HepG2 (cell line): ENCODE measurements around the gene LYRM4. TPM values are rescaled to one million over a fixed set of nuclear protein-coding genes. Genes with fewer than 3 reads are reported as not detected.

ENCODE experiments used
- KDM4B ChIP-seq: sonication (generic); formaldehyde crosslinking; IDR thresholded peaks from 2 replicates; pipeline ENCODE4 v1.4.0; 2020; ENCODE audit warnings: missing genetic modification reagents
- RARG ChIP-seq: sonication (generic); formaldehyde crosslinking; IDR thresholded peaks from 2 replicates; pipeline ENCODE4 v1.4.0; 2020; ENCODE audit warnings: low read depth, mild to moderate bottlenecking, missing genetic modification reagents
- SMYD3 ChIP-seq: sonication (generic); formaldehyde crosslinking; IDR thresholded peaks from 2 replicates; pipeline ENCODE4 v1.8.1; 2023; ENCODE audit warnings: mild to moderate bottlenecking, missing genetic modification reagents
- TP53 ChIP-seq: sonication (generic); formaldehyde crosslinking; conservative IDR thresholded peaks from 2 replicates; pipeline ENCODE4 v1.4.0; 2020; ENCODE audit warnings: missing genetic modification reagents
- ZNF34 ChIP-seq: sonication (generic); formaldehyde crosslinking; IDR thresholded peaks from 2 replicates; pipeline ENCODE4 v1.4.0; 2020; ENCODE audit warnings: mild to moderate bottlenecking, missing genetic modification reagents, borderline replicate concordance
- polyA plus RNA-seq, 8 experiments: library from polyadenylated mRNA; depleted of rRNA in 3 of 8; stranded (reverse) in 7 of 8; unstranded in 1 of 8; fragments of >200 nt; fragmentation: Illumina TruSeq in 4 of 8; extraction: Trizol in 4 of 8; gene quantifications; 2 replicates each; pipeline versions ENCODE4 v1.2.1 to v1.2.3, GENCODE V29; 2011 to 2016; ENCODE audit warnings: low read depth in 4 of 8, missing spikeins in 1 of 8, mixed read lengths in 1 of 8; ENCODE audit not compliant: insufficient read depth in 1 of 8
- total RNA-seq, 5 experiments: library from RNA; depleted of rRNA; stranded (reverse); fragments of >200 nt; fragmentation: Illumina TruSeq; extraction: Trizol; gene quantifications; 2 replicates each; pipeline ENCODE4 v1.2.3, GENCODE V29; 2016; ENCODE audit warnings: low read depth in 1 of 5
- TF ChIP-seq, protein P1 (sequence below): sonication (generic); formaldehyde crosslinking; IDR thresholded peaks from 2 replicates; pipeline ENCODE4 v1.4.0; 2020; ENCODE audit warnings: mild to moderate bottlenecking, missing genetic modification reagents, borderline replicate concordance
- TF ChIP-seq, protein P2 (sequence below): sonication (generic); formaldehyde crosslinking; IDR thresholded peaks from 2 replicates; pipeline ENCODE4 v1.4.0; 2020; ENCODE audit warnings: missing genetic modification reagents
- TF ChIP-seq, protein P3 (sequence below): sonication (generic); formaldehyde crosslinking; IDR thresholded peaks from 2 replicates; pipeline ENCODE4 v1.4.0; 2020; ENCODE audit warnings: mild to moderate bottlenecking, missing genetic modification reagents
- TF ChIP-seq, protein P4 (sequence below): sonication (generic); formaldehyde crosslinking; IDR thresholded peaks from 2 replicates; pipeline ENCODE4 v1.8.0; 2022; ENCODE audit warnings: missing genetic modification reagents, mild to moderate bottlenecking, inconsistent platforms, borderline replicate concordance
- TF ChIP-seq, protein P5 (sequence below): sonication (generic); formaldehyde crosslinking; IDR thresholded peaks from 2 replicates; pipeline ENCODE4 v1.8.0; 2022; ENCODE audit warnings: missing genetic modification reagents, low read depth, mild to moderate bottlenecking, borderline replicate concordance
- TF ChIP-seq, protein P6 (sequence below): sonication (generic); formaldehyde crosslinking; IDR thresholded peaks from 2 replicates; pipeline ENCODE4 v1.8.0; 2022; ENCODE audit warnings: missing genetic modification reagents, mild to moderate bottlenecking, moderate library complexity, borderline replicate concordance
- TF ChIP-seq, protein P7 (sequence below): sonication (generic); formaldehyde crosslinking; IDR thresholded peaks from 2 replicates; pipeline ENCODE4 v1.4.0; 2020; ENCODE audit warnings: missing genetic modification reagents

The LYRM4 gene
- total and polyA plus RNA-seq, 2 of the 13 experiments (the other 11 are each of a cell fraction or from before 2014, with no cell fraction given): 64.6 to 67.5 TPM

DNA sequence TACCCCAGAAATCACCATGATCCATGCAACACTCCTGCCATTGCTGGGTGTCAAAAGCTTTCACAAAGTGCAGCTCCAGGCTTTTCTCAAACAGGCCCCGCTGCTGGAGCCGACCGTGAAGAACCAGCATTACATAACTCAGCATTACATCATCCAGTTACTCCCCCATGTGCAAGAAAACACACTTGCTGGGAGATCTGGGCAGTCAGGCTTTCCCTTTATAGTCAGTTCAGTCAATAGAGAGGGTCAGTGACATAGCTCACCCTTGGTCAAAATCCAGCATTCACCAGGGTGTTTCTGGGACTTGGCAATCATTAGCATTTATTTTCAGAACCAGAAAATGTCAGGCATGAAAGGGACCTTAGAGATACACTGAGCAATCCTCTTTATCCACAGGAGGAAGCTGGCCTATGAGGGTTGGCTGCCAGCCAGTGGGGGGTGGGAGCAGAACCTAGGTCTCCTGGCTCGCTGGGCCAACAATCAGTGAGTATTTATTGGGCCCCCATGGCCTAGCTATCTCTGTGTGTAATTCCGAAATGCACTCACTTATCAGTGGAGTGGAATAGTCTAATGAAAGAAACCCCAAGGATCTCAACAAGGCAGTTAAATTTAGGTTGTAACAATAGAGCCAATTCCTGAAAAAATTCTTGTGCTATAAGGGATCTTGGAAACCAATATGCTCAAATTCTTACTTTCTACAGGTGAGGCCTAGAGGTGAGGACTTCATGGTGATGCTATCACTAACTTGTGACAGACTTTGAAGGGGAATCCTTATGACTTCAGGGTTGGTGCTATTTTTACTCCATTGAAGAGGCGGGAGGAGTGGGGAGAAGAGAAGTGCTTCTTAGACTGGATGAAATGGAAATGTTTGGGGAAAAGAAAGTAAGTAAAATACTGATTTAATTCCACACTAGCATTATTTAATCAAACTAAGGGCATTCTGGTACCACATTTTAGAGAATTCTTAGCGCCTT, 54.6 kb downstream of the LYRM4 start (continued):
- TF ChIP-seq, protein P1, sequence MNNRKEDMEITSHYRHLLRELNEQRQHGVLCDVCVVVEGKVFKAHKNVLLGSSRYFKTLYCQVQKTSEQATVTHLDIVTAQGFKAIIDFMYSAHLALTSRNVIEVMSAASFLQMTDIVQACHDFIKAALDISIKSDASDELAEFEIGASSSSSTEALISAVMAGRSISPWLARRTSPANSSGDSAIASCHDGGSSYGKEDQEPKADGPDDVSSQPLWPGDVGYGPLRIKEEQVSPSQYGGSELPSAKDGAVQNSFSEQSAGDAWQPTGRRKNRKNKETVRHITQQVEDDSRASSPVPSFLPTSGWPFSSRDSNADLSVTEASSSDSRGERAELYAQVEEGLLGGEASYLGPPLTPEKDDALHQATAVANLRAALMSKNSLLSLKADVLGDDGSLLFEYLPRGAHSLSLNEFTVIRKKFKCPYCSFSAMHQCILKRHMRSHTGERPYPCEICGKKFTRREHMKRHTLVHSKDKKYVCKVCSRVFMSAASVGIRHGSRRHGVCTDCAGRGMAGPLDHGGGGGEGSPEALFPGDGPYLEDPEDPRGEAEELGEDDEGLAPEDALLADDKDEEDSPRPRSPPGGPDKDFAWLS (CRISPR knock-in tag): no peak
- TF ChIP-seq KDM4B (CRISPR knock-in tag) (0 out of 2 replicates have a peak, but pooled peaks have one; percentile 74), ZNF34 (peak; percentile 59; the same call in 1 of the 2 replicates), SMYD3 (CRISPR knock-in tag) (peak; percentile 84; the same call in 1 of the 2 replicates), RARG (CRISPR knock-in tag) (no peak), TP53 (CRISPR knock-in tag) (no peak; the same call in 1 of the 2 replicates)
- TF ChIP-seq, protein P2, sequence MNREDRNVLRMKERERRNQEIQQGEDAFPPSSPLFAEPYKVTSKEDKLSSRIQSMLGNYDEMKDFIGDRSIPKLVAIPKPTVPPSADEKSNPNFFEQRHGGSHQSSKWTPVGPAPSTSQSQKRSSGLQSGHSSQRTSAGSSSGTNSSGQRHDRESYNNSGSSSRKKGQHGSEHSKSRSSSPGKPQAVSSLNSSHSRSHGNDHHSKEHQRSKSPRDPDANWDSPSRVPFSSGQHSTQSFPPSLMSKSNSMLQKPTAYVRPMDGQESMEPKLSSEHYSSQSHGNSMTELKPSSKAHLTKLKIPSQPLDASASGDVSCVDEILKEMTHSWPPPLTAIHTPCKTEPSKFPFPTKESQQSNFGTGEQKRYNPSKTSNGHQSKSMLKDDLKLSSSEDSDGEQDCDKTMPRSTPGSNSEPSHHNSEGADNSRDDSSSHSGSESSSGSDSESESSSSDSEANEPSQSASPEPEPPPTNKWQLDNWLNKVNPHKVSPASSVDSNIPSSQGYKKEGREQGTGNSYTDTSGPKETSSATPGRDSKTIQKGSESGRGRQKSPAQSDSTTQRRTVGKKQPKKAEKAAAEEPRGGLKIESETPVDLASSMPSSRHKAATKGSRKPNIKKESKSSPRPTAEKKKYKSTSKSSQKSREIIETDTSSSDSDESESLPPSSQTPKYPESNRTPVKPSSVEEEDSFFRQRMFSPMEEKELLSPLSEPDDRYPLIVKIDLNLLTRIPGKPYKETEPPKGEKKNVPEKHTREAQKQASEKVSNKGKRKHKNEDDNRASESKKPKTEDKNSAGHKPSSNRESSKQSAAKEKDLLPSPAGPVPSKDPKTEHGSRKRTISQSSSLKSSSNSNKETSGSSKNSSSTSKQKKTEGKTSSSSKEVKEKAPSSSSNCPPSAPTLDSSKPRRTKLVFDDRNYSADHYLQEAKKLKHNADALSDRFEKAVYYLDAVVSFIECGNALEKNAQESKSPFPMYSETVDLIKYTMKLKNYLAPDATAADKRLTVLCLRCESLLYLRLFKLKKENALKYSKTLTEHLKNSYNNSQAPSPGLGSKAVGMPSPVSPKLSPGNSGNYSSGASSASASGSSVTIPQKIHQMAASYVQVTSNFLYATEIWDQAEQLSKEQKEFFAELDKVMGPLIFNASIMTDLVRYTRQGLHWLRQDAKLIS (CRISPR knock-in tag): no peak
- TF ChIP-seq, protein P3, sequence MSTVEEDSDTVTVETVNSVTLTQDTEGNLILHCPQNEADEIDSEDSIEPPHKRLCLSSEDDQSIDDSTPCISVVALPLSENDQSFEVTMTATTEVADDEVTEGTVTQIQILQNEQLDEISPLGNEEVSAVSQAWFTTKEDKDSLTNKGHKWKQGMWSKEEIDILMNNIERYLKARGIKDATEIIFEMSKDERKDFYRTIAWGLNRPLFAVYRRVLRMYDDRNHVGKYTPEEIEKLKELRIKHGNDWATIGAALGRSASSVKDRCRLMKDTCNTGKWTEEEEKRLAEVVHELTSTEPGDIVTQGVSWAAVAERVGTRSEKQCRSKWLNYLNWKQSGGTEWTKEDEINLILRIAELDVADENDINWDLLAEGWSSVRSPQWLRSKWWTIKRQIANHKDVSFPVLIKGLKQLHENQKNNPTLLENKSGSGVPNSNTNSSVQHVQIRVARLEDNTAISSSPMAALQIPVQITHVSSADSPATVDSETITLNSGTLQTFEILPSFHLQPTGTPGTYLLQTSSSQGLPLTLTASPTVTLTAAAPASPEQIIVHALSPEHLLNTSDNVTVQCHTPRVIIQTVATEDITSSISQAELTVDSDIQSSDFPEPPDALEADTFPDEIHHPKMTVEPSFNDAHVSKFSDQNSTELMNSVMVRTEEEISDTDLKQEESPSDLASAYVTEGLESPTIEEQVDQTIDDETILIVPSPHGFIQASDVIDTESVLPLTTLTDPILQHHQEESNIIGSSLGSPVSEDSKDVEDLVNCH (CRISPR knock-in tag): no peak
- TF ChIP-seq, protein P4, sequence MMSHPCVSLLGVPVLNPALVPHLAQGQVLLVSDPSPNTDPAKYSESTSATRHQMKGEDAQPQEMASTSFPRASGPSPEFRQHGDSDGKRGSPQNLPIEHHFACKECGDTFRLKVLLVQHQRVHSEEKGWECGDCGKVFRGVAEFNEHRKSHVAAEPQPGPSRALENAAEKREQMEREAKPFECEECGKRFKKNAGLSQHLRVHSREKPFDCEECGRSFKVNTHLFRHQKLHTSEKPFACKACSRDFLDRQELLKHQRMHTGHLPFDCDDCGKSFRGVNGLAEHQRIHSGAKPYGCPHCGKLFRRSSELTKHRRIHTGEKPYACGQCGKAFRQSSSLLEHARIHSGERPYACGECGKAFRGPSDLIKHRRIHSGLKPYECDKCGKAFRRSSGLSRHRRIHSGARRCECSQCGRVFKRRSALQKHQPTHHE (CRISPR knock-in tag): peak; percentile 92
- TF ChIP-seq, protein P5, sequence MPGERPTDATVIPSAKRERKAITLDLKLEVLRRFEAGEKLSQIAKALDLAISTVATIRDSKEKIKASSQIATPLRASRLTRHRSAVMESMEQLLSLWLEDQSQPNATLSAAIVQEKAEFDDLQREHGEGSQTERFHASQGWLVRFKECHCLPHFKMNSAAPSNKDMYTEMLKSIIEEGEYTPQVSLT: no peak
- TF ChIP-seq, protein P6, sequence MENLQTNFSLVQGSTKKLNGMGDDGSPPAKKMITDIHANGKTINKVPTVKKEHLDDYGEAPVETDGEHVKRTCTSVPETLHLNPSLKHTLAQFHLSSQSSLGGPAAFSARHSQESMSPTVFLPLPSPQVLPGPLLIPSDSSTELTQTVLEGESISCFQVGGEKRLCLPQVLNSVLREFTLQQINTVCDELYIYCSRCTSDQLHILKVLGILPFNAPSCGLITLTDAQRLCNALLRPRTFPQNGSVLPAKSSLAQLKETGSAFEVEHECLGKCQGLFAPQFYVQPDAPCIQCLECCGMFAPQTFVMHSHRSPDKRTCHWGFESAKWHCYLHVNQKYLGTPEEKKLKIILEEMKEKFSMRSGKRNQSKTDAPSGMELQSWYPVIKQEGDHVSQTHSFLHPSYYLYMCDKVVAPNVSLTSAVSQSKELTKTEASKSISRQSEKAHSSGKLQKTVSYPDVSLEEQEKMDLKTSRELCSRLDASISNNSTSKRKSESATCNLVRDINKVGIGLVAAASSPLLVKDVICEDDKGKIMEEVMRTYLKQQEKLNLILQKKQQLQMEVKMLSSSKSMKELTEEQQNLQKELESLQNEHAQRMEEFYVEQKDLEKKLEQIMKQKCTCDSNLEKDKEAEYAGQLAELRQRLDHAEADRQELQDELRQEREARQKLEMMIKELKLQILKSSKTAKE: peak; percentile 90
- TF ChIP-seq, protein P7, sequence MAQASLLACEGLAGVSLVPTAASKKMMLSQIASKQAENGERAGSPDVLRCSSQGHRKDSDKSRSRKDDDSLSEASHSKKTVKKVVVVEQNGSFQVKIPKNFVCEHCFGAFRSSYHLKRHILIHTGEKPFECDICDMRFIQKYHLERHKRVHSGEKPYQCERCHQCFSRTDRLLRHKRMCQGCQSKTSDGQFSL: peak; percentile 87; the same call in 1 of the 2 replicates
